GM21515 (cell line): ENCODE data around the gene TNS2.
"Not testable (repeated sequence)": the region's sequence is repeated elsewhere in the genome, so short reads cannot be mapped to it uniquely, and the experiment has no call there.

Experiments used
- ATAC-seq: cut with Tn5 transposase; IDR thresholded peaks from one replicate; pipeline ENCODE4 v1.9.1; 2021; ENCODE audit not compliant: unreplicated experiment

The TNS2 gene

GRCh38 chr12:53049571-53050318, at the start of gene TNS2:
TNS2 (plus strand) TSS chr12:53050065; CDS start chr12:53050186, 121 bp downstream.
- ATAC-seq = no peak

GRCh38 chr12:53004178-53004577, 45.7 kb upstream of the TNS2 start:
- ATAC-seq = no peak

GRCh38 chr12:53004582-53004981, 45.3 kb upstream of the TNS2 start:
- ATAC-seq = no peak

GRCh38 chr12:53005215-53005985, 44.5 kb upstream of the TNS2 start:
- peak; percentile 1 for ATAC-seq

GRCh38 chr12:53005986-53006809, 43.7 kb upstream of the TNS2 start, which contains the start of gene EIF4B:
EIF4B (plus strand) TSS chr12:53006456; CDS start chr12:53006484, 28 bp downstream.
- peak; percentile 81 for ATAC-seq

- peak; percentile 31 for ATAC-seq
Measured at GRCh38 chr12:53006810-53007309, 43.0 kb upstream of the TNS2 start.

GRCh38 chr12:53007343-53007742, 42.5 kb upstream of the TNS2 start:
- no peak for ATAC-seq

- not testable (repeated sequence) for ATAC-seq
Measured at GRCh38 chr12:53008760-53009159, 41.1 kb upstream of the TNS2 start.

- no peak for ATAC-seq
Measured at GRCh38 chr12:53010955-53011354, 38.9 kb upstream of the TNS2 start.

- ATAC-seq = no peak
Measured at GRCh38 chr12:53011889-53012288, 38.0 kb upstream of the TNS2 start.

GRCh38 chr12:53012928-53013327, 36.9 kb upstream of the TNS2 start:
- ATAC-seq = no peak

GRCh38 chr12:53014709-53015108, 35.2 kb upstream of the TNS2 start:
- ATAC-seq = no peak

GRCh38 chr12:53025250-53025649, 24.6 kb upstream of the TNS2 start:
- no peak for ATAC-seq

- ATAC-seq = not testable (repeated sequence)
Measured at GRCh38 chr12:53027014-53027413, 22.9 kb upstream of the TNS2 start.

- no peak for ATAC-seq
Measured at GRCh38 chr12:53031616-53032015, 18.2 kb upstream of the TNS2 start.

GRCh38 chr12:53033832-53034231, 16.0 kb upstream of the TNS2 start:
- not testable (repeated sequence) for ATAC-seq

GRCh38 chr12:53034459-53034858, 15.4 kb upstream of the TNS2 start:
- no peak for ATAC-seq

GRCh38 chr12:53036802-53037201, 13.1 kb upstream of the TNS2 start:
- ATAC-seq = no peak

- ATAC-seq = no peak
Measured at GRCh38 chr12:53039851-53040250, 10.0 kb upstream of the TNS2 start.

GRCh38 chr12:53042607-53043454, 7.0 kb upstream of the TNS2 start:
- ATAC-seq = no peak
